Astrocyte of the spinal cord (primary cell): ENCODE data around the gene ELL2.

Source experiments
- DNase-seq: peaks from one replicate; pipeline ENCODE4 v3.0.0; 2011; ENCODE audit warnings: low read depth, low spot score
- H3K4me3 ChIP-seq: 2 replicates; pipeline ENCODE4 v1.5.1; 2011; ENCODE audit warnings: low read depth, mild to moderate bottlenecking, low read length, moderate library complexity
- in situ Hi-C: cut with HindIII; loops from 2 replicates; pipeline ENCODE4 v1.10.0; 2017; ENCODE audit warnings: low sequenced_read_pairs
- TF ChIP-seq, protein P1 (sequence below): IDR thresholded peaks from 2 replicates; pipeline ENCODE4 v1.5.1; 2012; ENCODE audit warnings: low read depth, mild to moderate bottlenecking, low read length, inconsistent platforms

The ELL2 gene

DNA sequence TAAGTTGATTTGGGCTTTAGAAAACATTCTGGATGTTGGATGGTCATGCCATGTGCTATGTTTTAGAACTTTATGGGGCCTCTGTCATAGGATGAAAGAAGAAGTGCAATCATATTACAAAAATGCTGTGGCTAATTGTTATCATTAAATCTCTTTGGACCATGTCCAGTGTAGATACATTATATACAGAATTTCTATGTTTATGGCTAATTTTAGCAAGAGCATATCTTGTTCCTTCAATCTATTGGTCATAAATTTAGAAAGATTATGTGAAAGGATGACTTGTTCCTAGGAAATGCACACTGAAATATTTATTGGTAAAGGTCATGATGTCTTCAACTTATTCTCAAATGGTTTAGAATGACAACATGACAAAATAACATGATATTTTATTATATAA is 42.4 kb upstream of the ELL2 start:
- TF ChIP-seq, protein P1, sequence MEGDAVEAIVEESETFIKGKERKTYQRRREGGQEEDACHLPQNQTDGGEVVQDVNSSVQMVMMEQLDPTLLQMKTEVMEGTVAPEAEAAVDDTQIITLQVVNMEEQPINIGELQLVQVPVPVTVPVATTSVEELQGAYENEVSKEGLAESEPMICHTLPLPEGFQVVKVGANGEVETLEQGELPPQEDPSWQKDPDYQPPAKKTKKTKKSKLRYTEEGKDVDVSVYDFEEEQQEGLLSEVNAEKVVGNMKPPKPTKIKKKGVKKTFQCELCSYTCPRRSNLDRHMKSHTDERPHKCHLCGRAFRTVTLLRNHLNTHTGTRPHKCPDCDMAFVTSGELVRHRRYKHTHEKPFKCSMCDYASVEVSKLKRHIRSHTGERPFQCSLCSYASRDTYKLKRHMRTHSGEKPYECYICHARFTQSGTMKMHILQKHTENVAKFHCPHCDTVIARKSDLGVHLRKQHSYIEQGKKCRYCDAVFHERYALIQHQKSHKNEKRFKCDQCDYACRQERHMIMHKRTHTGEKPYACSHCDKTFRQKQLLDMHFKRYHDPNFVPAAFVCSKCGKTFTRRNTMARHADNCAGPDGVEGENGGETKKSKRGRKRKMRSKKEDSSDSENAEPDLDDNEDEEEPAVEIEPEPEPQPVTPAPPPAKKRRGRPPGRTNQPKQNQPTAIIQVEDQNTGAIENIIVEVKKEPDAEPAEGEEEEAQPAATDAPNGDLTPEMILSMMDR, result no peak
- in situ Hi-C loops, result no loop called here
- H3K4me3 ChIP-seq, result no peak overlapping the region
- no peak for DNase-seq

DNA sequence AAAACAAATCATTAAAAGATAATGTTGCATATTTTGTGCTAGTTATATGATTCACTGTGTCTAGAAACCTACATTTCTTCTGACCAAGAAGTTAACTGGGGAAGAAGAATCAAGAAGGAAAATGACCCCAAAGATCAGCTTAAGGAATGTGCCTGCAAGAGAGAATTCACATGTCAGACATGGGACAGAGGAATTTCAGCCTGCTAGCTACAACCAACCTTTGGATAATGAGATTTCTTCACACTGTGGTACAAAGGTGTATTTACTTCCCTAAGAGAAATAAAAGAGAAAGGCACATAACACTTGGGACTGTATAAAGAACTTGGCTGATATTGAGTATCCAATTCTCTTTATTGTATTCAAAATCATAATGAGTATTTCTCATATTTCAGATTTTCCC is 39.6 kb upstream of the ELL2 start:
- in situ Hi-C loops, result no loop called here
- no peak for DNase-seq
- TF ChIP-seq, protein P1, result no peak
- H3K4me3 ChIP-seq, result no peak overlapping the region

DNA sequence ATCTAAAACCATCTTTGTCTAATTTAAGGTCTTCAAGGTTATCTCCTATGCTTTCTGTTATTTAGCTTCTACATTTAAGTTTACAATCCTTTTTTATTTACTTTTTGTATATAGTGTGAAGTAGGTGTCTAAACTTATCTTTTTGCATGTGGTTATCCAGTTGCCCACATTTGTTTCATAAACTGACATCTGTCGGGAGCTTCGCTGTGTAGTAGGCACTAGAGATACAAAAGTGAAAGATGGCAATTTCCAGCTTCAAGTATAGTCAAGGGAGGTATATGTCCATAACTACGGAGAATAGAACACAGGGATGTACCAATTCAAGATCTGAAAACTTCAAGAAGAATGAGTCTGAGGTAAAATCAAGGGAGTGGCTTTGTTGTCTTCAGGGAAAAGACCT is 38.7 kb upstream of the ELL2 start:
- H3K4me3 ChIP-seq, result no peak overlapping the region
- TF ChIP-seq, protein P1, result no peak
- no peak for DNase-seq
- in situ Hi-C loops, result no loop called here

DNA sequence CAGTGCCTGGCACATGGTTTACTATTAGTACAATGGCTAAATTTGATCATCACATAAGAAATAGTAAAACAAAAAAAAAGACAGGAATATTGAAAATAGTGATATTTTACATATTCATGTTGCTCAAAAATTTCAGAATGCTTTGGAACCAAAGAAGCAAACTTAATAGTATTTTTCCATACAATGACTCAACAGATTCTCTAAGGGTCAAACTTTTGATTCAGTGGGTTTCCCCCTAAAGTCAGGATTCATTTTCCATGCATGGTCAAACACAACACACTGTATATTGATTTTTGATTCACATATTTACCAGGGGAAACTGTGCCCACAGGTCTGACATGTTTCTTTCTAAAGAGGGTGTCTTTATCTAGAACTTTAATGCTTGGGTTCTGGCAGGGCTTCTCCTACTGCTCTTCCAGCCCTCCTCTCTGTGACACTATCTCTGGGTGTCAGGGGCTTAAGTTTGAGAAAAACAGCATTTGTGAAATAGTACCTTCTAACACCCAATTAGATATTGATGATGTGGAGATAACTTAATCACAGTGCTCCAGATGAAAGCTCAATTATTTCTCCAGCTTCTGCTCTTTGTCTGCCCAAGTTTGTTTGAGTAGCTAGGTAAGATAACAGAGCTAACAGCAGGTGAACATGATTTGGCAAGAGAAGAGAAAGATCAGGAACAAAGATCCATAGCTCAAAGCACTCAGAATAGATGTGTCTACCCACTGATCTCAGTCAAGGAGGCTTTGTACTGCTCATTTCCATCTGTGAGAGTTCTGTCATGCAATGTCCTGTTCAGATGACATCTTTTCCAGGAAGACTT is 35.5 kb upstream of the ELL2 start:
- in situ Hi-C loops, result no loop called here
- no peak overlapping the region for H3K4me3 ChIP-seq
- DNase-seq, result no peak
- TF ChIP-seq, protein P1, result no peak

DNA sequence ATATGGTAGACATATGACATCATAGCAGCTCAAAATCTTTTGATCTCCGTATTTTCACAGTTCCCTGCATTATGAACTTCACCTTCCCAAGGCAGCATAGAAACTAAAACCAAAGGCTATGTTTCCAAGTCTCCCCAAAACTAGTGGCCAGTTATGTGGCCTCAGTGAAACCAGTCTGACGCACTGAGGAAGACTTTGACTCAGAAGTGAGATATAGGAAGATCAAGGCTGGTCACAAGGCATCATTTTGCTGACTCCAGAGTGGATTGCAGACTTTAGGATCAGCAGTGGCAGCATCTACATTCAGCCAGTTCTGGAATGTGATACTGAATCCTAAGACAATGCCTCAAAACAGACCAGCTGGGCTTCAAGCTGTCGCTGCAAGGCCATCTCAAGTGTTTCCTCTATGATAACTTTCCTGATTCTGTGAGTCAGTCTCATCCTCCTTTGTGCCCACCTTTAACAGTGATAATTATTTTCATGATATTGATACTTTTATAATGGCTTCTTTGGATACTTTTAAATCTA is 34.4 kb upstream of the ELL2 start:
- TF ChIP-seq, protein P1, result no peak
- in situ Hi-C loops, result no loop called here
- no peak for DNase-seq
- H3K4me3 ChIP-seq, result no peak overlapping the region

DNA sequence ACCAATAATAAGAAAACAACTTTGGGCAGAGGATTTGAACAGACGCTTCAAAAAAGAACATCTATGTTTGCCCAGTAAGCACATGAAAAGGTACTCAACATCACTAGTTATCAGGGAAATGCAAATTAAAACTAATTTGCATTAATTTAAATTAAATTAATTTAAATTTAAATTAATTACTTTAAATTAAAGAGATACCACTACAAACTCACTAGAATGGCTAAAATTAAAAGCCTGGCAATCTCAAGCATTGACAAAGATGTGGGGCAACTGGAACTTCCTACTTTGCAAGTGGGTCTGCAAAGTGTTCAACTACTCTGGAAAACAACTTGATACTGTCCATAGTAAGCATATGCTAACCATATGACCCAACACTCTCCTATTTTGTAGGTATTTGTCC is 32.1 kb upstream of the ELL2 start:
- TF ChIP-seq, protein P1, result no peak
- H3K4me3 ChIP-seq, result no peak overlapping the region
- in situ Hi-C loops, result no loop called here
- no peak for DNase-seq
